Measurements from ENCODE around the gene FAF2.
"Not testable (repeated sequence)": the region's sequence is repeated elsewhere in the genome, so short reads cannot be mapped to it uniquely, and the experiment has no call there.

The FAF2 gene

DNA sequence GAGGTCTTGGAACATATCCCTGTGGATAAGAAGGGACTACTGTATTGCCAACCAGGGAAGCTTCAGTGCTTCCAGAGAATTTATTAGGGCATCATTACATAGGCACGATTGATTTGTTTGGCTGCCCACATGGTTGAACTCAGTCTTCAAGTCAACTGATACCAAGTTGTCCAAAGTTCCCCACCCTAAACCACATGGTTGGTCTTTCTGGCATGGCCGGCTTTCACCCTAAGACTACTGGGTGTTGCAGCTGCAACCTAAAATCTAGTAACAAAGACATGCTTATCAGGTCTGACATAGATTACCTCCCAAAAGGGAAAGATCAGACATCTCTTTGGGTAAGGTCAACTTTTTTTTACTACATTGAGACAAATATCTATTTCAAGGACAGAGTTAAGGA is 37.0 kb downstream of the FAF2 start:
- TF ChIP-seq, protein P1, sequence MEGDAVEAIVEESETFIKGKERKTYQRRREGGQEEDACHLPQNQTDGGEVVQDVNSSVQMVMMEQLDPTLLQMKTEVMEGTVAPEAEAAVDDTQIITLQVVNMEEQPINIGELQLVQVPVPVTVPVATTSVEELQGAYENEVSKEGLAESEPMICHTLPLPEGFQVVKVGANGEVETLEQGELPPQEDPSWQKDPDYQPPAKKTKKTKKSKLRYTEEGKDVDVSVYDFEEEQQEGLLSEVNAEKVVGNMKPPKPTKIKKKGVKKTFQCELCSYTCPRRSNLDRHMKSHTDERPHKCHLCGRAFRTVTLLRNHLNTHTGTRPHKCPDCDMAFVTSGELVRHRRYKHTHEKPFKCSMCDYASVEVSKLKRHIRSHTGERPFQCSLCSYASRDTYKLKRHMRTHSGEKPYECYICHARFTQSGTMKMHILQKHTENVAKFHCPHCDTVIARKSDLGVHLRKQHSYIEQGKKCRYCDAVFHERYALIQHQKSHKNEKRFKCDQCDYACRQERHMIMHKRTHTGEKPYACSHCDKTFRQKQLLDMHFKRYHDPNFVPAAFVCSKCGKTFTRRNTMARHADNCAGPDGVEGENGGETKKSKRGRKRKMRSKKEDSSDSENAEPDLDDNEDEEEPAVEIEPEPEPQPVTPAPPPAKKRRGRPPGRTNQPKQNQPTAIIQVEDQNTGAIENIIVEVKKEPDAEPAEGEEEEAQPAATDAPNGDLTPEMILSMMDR (IDR thresholded peaks at IDR 0.05; ENCODE audit: insufficient read depth, low read length, missing control alignments) = no peak
- DNase-seq (ENCODE audit: low read depth, low spot score) = no peak
- POLR2A ChIA-PET = no interaction called here
- no peak overlapping the region for H3K4me3 ChIP-seq (ENCODE audit: low read depth, low read length)
- CTCF ChIA-PET = interaction anchor here (1.1 to 5.5 kb wide), 2 partner anchors 9 to 37 kb away, joined by 3 to 23 read pairs; partner anchors contain the start of gene FAF2

DNA sequence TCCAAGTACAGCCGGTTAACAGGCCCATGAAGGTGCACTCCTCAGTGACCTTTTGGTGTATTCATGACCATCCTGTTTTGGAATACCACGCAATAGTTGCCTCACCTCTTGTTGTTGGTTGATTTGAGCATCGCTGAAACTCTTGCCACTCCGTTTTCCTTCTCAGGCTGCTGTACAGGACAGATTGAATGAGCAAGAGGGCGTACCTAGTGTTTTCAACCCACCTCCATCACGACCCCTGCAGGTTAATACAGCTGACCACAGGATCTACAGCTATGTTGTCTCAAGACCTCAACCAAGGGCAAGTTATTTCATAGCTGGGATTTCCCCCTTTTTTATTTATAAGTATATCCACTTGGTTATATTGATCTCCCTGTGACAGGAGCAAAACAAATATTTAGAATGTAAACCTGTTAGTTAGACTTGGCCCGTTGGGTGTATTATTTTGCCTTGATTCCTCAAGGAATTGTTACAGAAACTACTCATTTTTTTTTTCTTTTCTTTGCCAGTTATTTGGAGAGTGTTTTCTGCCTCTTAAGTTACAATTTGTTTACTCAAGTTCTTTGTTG is 38.1 kb downstream of the FAF2 start:
- TF ChIP-seq, protein P1 (IDR thresholded peaks at IDR 0.05; ENCODE audit: insufficient read depth, low read length, missing control alignments) = no peak
- ChIA-PET POLR2A (no interaction called here), CTCF (interaction anchor here (5.5 kb wide), 1 partner anchor 38 kb away, joined by 23 read pairs; the partner anchor contains the start of gene FAF2)
- H3K4me3 ChIP-seq (ENCODE audit: low read depth, low read length) = no peak overlapping the region
- DNase-seq (ENCODE audit: low read depth, low spot score) = no peak

DNA sequence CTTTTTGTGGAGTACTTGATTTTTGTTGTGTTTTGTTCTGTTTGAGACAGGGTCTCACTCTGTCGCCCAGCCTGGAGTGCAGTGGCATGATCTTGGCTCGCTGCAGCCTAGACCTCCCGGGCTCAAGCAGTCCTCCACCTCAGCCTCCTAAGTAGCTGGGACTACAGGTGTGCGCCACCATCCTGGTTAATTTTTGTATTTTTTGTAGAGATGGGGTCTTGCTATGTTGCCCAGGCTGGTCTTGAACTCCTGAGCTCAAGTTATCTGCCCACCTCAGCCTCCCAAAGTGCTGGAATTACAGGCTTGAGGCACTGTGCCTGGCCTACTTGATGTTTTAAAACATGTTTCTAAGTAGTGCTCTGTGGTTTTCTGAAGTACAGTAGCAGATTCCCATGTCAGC is 39.0 kb downstream of the FAF2 start:
- CTCF ChIA-PET = interaction anchor here (0.6 to 1.0 kb wide), 2 partner anchors 16 to 40 kb away, joined by 3 to 4 read pairs; no protein-coding TSS in a partner anchor
- DNase-seq (ENCODE audit: low read depth, low spot score); POLR2A ChIA-PET: not testable (repeated sequence)

DNA sequence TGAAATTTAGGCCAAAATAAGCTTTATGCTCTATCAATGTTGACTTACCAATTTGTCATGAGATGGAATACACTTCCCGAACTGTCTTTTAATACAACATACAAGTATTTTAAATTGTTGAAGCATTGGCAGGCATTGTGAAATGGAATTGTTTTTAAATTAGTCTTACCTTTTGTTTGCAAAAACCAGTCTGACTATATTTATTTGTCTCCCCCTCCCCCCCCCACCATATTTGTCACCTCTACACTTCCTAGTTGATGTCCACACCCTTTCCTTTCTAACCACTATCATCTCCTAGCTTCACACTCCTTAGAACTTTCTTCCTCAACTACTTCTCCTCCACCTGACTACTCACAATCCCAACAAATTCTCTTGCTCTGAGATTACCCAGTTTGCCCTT is 40.9 kb downstream of the FAF2 start:
- POLR2A ChIA-PET = no interaction called here
- no peak for DNase-seq (ENCODE audit: low read depth, low spot score)
- no peak overlapping the region for H3K4me3 ChIP-seq (ENCODE audit: low read depth, low read length)
- TF ChIP-seq, protein P1 (IDR thresholded peaks at IDR 0.05; ENCODE audit: insufficient read depth, low read length, missing control alignments) = no peak
- CTCF ChIA-PET = interaction anchor here (0.9 to 2.0 kb wide), 4 partner anchors 9 to 41 kb away, joined by 3 to 8 read pairs (median 5); partner anchors contain the start of gene FAF2

More for the DNA sequence above, 39.0 kb downstream of the FAF2 start:
- H3K4me3 ChIP-seq (ENCODE audit: low read depth, low read length) = not testable (repeated sequence)

DNA sequence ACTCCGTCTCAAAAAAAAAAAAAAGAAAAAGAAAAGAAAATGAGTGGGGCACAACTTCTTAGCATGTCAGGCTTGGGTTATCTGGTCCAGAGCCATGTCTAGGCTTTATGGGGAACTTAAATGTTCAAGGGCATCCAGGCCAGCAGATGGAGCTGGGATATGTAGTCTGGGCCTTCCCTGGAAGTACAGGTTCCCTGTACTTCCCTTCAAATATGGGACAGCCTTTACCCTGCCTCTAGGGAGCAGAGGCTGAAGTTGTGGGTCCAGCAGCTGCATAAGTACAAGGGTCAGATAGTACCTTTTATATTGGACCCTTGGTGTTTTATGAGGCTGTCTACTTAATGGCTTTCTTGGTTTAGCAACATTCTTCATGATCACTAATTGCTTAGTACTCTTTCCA is 42.1 kb downstream of the FAF2 start:
- TF ChIP-seq, protein P1 (IDR thresholded peaks at IDR 0.05; ENCODE audit: insufficient read depth, low read length, missing control alignments) = no peak
- no peak for DNase-seq (ENCODE audit: low read depth, low spot score)
- ChIA-PET POLR2A (no interaction called here), CTCF (interaction anchor here (2.6 kb wide), 1 partner anchor 42 kb away, joined by 15 read pairs; the partner anchor contains the start of gene FAF2)
- H3K4me3 ChIP-seq (ENCODE audit: low read depth, low read length) = no peak overlapping the region

DNA sequence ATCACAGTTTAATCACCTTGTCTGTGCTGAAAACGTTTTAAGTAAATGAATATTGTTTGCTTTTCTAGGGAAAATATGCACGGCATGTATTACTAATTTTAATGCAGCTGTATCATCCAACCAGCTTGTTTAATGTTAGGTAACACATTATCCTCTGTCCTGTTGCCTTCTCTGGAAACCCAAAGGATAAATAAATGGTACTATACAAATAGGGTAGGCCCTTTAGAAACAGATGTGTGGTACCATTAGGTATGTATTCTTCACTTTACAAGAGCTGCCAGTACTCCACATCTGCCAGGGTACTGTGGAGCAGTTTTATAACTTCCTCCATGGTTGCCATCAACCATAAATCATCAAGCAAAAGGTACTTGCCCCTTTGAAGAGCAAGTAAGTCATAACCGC is 42.9 kb downstream of the FAF2 start:
- DNase-seq (ENCODE audit: low read depth, low spot score) = no peak
- no peak overlapping the region for H3K4me3 ChIP-seq (ENCODE audit: low read depth, low read length)
- TF ChIP-seq, protein P1 (IDR thresholded peaks at IDR 0.05; ENCODE audit: insufficient read depth, low read length, missing control alignments) = no peak
- ChIA-PET POLR2A (no interaction called here), CTCF (interaction anchor here (2.6 kb wide), 1 partner anchor 43 kb away, joined by 15 read pairs; the partner anchor contains the start of gene FAF2)

DNA sequence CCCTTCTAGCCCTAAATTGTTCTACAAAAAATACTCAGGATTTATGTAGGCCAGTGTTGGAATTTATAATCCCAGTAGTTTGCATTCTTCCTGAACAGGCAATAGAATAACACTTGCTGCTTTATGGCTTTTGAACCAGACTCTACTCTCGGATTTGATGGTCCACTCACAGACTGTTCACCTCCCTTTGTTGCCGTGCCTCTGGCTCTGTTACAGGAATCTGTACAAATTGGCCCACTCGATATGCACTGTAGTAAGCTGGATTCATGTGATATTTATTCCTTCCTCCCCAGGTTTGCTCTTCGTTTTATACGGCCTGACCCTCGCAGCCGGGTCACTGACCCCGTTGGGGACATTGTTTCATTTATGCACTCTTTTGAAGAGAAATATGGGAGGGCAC is 43.7 kb downstream of the FAF2 start:
- ChIA-PET POLR2A (no interaction called here), CTCF (interaction anchor here (1.2 to 2.6 kb wide), 2 partner anchors 17 to 44 kb away, joined by 3 to 15 read pairs; partner anchors contain the start of gene FAF2)

More for the DNA sequence above, 43.7 kb downstream of the FAF2 start:
- TF ChIP-seq, protein P1 (IDR thresholded peaks at IDR 0.05; ENCODE audit: insufficient read depth, low read length, missing control alignments) = no peak
- DNase-seq (ENCODE audit: low read depth, low spot score) = no peak
- no peak overlapping the region for H3K4me3 ChIP-seq (ENCODE audit: low read depth, low read length)
